GM12878 (cell line): ENCODE results near the gene CRAT. TPM values are rescaled to one million over a fixed set of nuclear protein-coding genes. Genes with fewer than 3 reads are reported as not detected.

Source experiments
- BACH1 ChIP-seq: fragments of 450-650 bp; IDR thresholded peaks from 2 replicates; pipeline ENCODE4 v1.6.1; 2017; ENCODE audit warnings: mild to moderate bottlenecking, borderline replicate concordance
- BHLHE40 ChIP-seq, 2 experiments: fragments of 450-650 bp in 1 of 2; IDR thresholded peaks; 2 replicates each; pipeline ENCODE4 v1.6.1; 2011 to 2017; ENCODE audit warnings: low read depth in 2 of 2, borderline replicate concordance in 1 of 2, improper control_type of control experiment in 1 of 2, low read length in 1 of 2, mild to moderate bottlenecking in 1 of 2
- CHD4 ChIP-seq: fragments of 200-600 bp; sonication (generic); IDR thresholded peaks from 2 replicates; pipeline ENCODE4 v1.6.1; 2016; ENCODE audit warnings: mild to moderate bottlenecking
- E2F8 ChIP-seq: fragments of 450-650 bp; IDR thresholded peaks from 2 replicates; pipeline ENCODE4 v1.6.1; 2018; ENCODE audit warnings: mild to moderate bottlenecking, low read depth, moderate library complexity; ENCODE audit not compliant: partially characterized antibody
- GATAD2B ChIP-seq: fragments of 450-650 bp; conservative IDR thresholded peaks from 2 replicates; pipeline ENCODE4 v1.6.1; 2017; ENCODE audit warnings: low read depth, mild to moderate bottlenecking, moderate library complexity
- IRF4 ChIP-seq: IDR thresholded peaks from 2 replicates; pipeline ENCODE4 v1.6.1; 2011; ENCODE audit warnings: low read depth, low read length
- MLLT1 ChIP-seq: fragments of 450-650 bp; IDR thresholded peaks from 2 replicates; pipeline ENCODE4 v1.6.1; 2016; ENCODE audit warnings: mild to moderate bottlenecking
- MYB ChIP-seq: fragments of 150-350 bp; IDR thresholded peaks from 2 replicates; pipeline ENCODE4 v1.6.1; 2014; ENCODE audit warnings: mild to moderate bottlenecking, low read depth, low read length, borderline replicate concordance
- NFIC ChIP-seq: IDR thresholded peaks from 2 replicates; pipeline ENCODE4 v1.6.1; 2012; ENCODE audit warnings: low read depth, mild to moderate bottlenecking, inconsistent platforms, low read length, moderate library complexity
- NFYB ChIP-seq: IDR thresholded peaks from 2 replicates; pipeline ENCODE4 v1.6.1; 2011; ENCODE audit warnings: low read depth, mild to moderate bottlenecking, low read length, improper control_type of control experiment, moderate library complexity; ENCODE audit not compliant: insufficient read depth
- PAX8 ChIP-seq: fragments of 450-650 bp; IDR thresholded peaks from 2 replicates; pipeline ENCODE4 v1.6.1; 2017; ENCODE audit warnings: mild to moderate bottlenecking, moderate library complexity
- POLR2A ChIP-seq: IDR thresholded peaks from 2 replicates; pipeline ENCODE4 v1.6.1; 2011; ENCODE audit warnings: low read depth, mild to moderate bottlenecking, low read length
- RELA ChIP-seq: fragments of 450-650 bp; IDR thresholded peaks from 2 replicates; pipeline ENCODE4 v1.8.0; 2014; ENCODE audit warnings: borderline replicate concordance; ENCODE audit not compliant: partially characterized antibody
- SIN3A ChIP-seq: IDR thresholded peaks from 2 replicates; pipeline ENCODE4 v1.6.1; 2012; ENCODE audit warnings: low read depth, low read length, improper control_type of control experiment
- SIX5 ChIP-seq: IDR thresholded peaks from 2 replicates; pipeline ENCODE4 v1.6.1; 2011; ENCODE audit warnings: mild to moderate bottlenecking, low read depth, low read length, moderate library complexity; ENCODE audit not compliant: severe bottlenecking
- SREBF1 ChIP-seq: IDR thresholded peaks from 2 replicates; pipeline ENCODE4 v1.6.1; 2012; ENCODE audit warnings: mild to moderate bottlenecking, low read length
- SRF ChIP-seq, 2 experiments: IDR thresholded peaks; 2 replicates each; pipeline ENCODE4 v1.6.1; 2011; ENCODE audit warnings: low read depth in 2 of 2, low read length in 2 of 2, mild to moderate bottlenecking in 1 of 2, moderate library complexity in 1 of 2
- TCF3 ChIP-seq: IDR thresholded peaks from 2 replicates; pipeline ENCODE4 v1.6.1; 2012; ENCODE audit warnings: low read depth, mild to moderate bottlenecking, low read length, borderline replicate concordance; ENCODE audit not compliant: insufficient read depth
- polyA plus RNA-seq, 11 experiments: library from polyadenylated mRNA; depleted of rRNA in 4 of 11; unstranded in 6 of 11; stranded (reverse) in 5 of 11; fragments of >200 nt; fragmentation: Nextera tagmentation in 4 of 11; fragmentation: Illumina TruSeq in 1 of 11; extraction: Ambion mirVana in 4 of 11; extraction: Trizol in 1 of 11; gene quantifications; 1 replicate in 1 of 11; 2 replicates in 10 of 11; pipeline versions ENCODE4 v1.2.1 to v1.2.3, GENCODE V29; 2011 to 2016; ENCODE audit warnings: inconsistent platforms in 2 of 11, missing spikeins in 2 of 11, low read depth in 1 of 11
- total RNA-seq, 4 experiments: library from RNA; depleted of rRNA in 3 of 4; stranded (reverse); fragments of >200 nt in 3 of 4; fragmentation: Illumina TruSeq in 1 of 4; extraction: Trizol in 1 of 4; gene quantifications; 2 replicates each; pipeline versions ENCODE4 v1.2.1 to v1.2.3, GENCODE V29; 2013 to 2021
- TF ChIP-seq, protein P1 (sequence below): fragments of 450-650 bp; formaldehyde crosslinking; IDR thresholded peaks from 2 replicates; pipeline ENCODE4 v1.4.0; 2020; ENCODE audit warnings: mild to moderate bottlenecking, moderate library complexity
- TF ChIP-seq, protein P2 (sequence below), 3 experiments: IDR thresholded peaks in 2 of 3; conservative IDR thresholded peaks in 1 of 3; 2 replicates each; pipeline ENCODE4 v1.5.1; 2011; ENCODE audit warnings: low read depth in 3 of 3, low read length in 3 of 3, mild to moderate bottlenecking in 3 of 3, control low read depth in 2 of 3, moderate library complexity in 2 of 3, inconsistent platforms in 1 of 3, mixed read lengths in 1 of 3; ENCODE audit not compliant: control insufficient read depth in 2 of 3, insufficient read depth in 1 of 3; ENCODE audit errors: extremely low read depth in 1 of 3

CRAT gene
- total and polyA plus RNA-seq, 10 of the 15 experiments (the other 5 are each of a cell fraction or from before 2014, with no cell fraction given) = 0.10 to 3.4 (median 1.8) TPM

DNA sequence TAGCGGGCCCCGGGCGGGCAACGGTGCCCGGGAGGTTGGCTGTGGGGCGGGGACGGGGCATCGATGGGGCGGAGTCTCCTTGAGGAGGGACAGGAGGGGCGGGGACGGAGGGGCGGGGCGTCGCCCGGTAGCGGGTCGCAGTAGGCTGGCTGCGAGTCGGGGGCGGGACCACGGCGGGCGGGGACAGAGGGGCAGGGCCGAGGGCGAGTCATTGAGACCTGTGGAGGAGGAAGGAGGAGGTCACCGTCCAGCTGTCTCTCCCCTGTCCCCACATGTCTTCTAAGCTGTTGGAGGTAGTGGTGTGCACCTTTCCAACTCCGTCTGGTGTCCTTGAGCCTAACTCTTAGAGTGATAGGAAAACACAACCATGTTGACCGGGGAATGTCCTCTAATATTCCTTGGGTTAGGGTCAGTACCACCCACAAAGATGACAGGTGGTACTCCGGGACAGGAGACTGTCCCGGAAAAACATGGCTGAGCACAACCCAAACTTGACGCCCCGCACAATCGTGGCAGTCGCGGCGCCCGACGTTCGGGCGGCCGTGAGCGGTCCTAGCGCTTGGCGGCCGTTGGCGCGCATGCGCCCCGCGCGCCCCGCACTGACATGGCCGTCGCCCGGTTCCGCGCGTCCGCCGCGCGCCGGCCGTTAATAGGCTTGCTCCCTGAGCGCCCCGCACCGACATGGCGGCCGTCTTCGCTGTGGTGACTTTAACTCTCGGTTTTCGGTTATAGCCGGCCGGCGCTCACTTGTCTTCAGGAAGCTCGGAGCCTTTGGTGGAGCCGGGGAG lies at the start of gene CRAT, which contains the start of gene PTPA (continued):
- TF ChIP-seq, protein P1, sequence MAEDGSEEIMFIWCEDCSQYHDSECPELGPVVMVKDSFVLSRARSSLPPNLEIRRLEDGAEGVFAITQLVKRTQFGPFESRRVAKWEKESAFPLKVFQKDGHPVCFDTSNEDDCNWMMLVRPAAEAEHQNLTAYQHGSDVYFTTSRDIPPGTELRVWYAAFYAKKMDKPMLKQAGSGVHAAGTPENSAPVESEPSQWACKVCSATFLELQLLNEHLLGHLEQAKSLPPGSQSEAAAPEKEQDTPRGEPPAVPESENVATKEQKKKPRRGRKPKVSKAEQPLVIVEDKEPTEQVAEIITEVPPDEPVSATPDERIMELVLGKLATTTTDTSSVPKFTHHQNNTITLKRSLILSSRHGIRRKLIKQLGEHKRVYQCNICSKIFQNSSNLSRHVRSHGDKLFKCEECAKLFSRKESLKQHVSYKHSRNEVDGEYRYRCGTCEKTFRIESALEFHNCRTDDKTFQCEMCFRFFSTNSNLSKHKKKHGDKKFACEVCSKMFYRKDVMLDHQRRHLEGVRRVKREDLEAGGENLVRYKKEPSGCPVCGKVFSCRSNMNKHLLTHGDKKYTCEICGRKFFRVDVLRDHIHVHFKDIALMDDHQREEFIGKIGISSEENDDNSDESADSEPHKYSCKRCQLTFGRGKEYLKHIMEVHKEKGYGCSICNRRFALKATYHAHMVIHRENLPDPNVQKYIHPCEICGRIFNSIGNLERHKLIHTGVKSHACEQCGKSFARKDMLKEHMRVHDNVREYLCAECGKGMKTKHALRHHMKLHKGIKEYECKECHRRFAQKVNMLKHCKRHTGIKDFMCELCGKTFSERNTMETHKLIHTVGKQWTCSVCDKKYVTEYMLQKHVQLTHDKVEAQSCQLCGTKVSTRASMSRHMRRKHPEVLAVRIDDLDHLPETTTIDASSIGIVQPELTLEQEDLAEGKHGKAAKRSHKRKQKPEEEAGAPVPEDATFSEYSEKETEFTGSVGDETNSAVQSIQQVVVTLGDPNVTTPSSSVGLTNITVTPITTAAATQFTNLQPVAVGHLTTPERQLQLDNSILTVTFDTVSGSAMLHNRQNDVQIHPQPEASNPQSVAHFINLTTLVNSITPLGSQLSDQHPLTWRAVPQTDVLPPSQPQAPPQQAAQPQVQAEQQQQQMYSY = no peak
- peak; percentile 92 for TF ChIP-seq MYB
- TF ChIP-seq IRF4 = no peak
- no peak for TF ChIP-seq NFIC
- peak; percentile 95 for TF ChIP-seq POLR2A
- peak in 1 of 2 experiments; percentile 53; a peak in 1 of 4 replicates for TF ChIP-seq BHLHE40 (IDR thresholded peaks at IDR 0.05; ENCODE audit: borderline replicate concordance in 1 of 2, low read depth in 2 of 2, low read length in 1 of 2)
- no peak for TF ChIP-seq E2F8
- TF ChIP-seq RELA = no peak
- peak; percentile 62 for TF ChIP-seq SIX5
- TF ChIP-seq SREBF1 = no peak
- TF ChIP-seq, protein P2, sequence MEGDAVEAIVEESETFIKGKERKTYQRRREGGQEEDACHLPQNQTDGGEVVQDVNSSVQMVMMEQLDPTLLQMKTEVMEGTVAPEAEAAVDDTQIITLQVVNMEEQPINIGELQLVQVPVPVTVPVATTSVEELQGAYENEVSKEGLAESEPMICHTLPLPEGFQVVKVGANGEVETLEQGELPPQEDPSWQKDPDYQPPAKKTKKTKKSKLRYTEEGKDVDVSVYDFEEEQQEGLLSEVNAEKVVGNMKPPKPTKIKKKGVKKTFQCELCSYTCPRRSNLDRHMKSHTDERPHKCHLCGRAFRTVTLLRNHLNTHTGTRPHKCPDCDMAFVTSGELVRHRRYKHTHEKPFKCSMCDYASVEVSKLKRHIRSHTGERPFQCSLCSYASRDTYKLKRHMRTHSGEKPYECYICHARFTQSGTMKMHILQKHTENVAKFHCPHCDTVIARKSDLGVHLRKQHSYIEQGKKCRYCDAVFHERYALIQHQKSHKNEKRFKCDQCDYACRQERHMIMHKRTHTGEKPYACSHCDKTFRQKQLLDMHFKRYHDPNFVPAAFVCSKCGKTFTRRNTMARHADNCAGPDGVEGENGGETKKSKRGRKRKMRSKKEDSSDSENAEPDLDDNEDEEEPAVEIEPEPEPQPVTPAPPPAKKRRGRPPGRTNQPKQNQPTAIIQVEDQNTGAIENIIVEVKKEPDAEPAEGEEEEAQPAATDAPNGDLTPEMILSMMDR (IDR thresholded peaks at IDR 0.05 in 2 of 3, conservative IDR thresholded peaks at IDR 0.05 in 1 of 3; ENCODE audit: control insufficient read depth in 2 of 3, extremely low read depth in 1 of 3, insufficient read depth in 1 of 3, low read depth in 3 of 3, low read length in 3 of 3) = no peak
- 0 out of 2 replicates have a peak, but pooled peaks have one; percentile 24 for TF ChIP-seq TCF3
- peak; percentile 63; the same call in 1 of the 2 replicates for TF ChIP-seq NFYB
- peak; percentile 49; the same call in 1 of the 2 replicates for TF ChIP-seq BACH1
- TF ChIP-seq CHD4 = no peak
- TF ChIP-seq PAX8 = no peak
- peak; percentile 63; the same call in 1 of the 2 replicates for TF ChIP-seq MLLT1
- TF ChIP-seq SRF (IDR thresholded peaks at IDR 0.05; ENCODE audit: low read depth in 2 of 2, low read length in 2 of 2) = no peak
- no peak for TF ChIP-seq SIN3A
- no peak for TF ChIP-seq GATAD2B
